GM21390 (cell line): ENCODE results near the gene NR2C1.
"Not testable (repeated sequence)": the region's sequence is repeated elsewhere in the genome, so short reads cannot be mapped to it uniquely, and the experiment has no call there.

Source experiments
- ATAC-seq: cut with Tn5 transposase; IDR thresholded peaks from one replicate; pipeline ENCODE4 v1.9.1; 2021; ENCODE audit not compliant: unreplicated experiment

Gene NR2C1

GRCh38 chr12:95003213-95003920, 70.1 kb downstream of the NR2C1 start, which contains the start of gene NDUFA12:
NDUFA12 (minus strand) TSS chr12:95003697; CDS start chr12:95003680, 17 bp downstream.
- ATAC-seq = peak; percentile 99

GRCh38 chr12:95002754-95003153, 70.7 kb downstream of the NR2C1 start:
- no peak for ATAC-seq

- ATAC-seq = no peak
Measured at GRCh38 chr12:94998326-94998725, 75.1 kb downstream of the NR2C1 start.

- ATAC-seq = no peak
Measured at GRCh38 chr12:94997726-94998125, 75.7 kb downstream of the NR2C1 start.

GRCh38 chr12:94997061-94997460, 76.4 kb downstream of the NR2C1 start:
- no peak for ATAC-seq

- ATAC-seq = no peak
Measured at GRCh38 chr12:94994312-94994711, 79.1 kb downstream of the NR2C1 start.

- ATAC-seq = not testable (repeated sequence)
Measured at GRCh38 chr12:94993855-94994254, 79.6 kb downstream of the NR2C1 start.

GRCh38 chr12:94990222-94990621, 83.2 kb downstream of the NR2C1 start:
- ATAC-seq = no peak

- ATAC-seq = no peak
Measured at GRCh38 chr12:94988471-94988870, 84.9 kb downstream of the NR2C1 start.

GRCh38 chr12:94987801-94988200, 85.6 kb downstream of the NR2C1 start:
- ATAC-seq = no peak

GRCh38 chr12:94987076-94987669, 86.2 kb downstream of the NR2C1 start:
- ATAC-seq = no peak

- ATAC-seq = not testable (repeated sequence)
Measured at GRCh38 chr12:94985099-94985498, 88.3 kb downstream of the NR2C1 start.

GRCh38 chr12:94983321-94983720, 90.1 kb downstream of the NR2C1 start:
- ATAC-seq = no peak

GRCh38 chr12:94982456-94982855, 91.0 kb downstream of the NR2C1 start:
- no peak for ATAC-seq

GRCh38 chr12:94980577-94980976, 92.8 kb downstream of the NR2C1 start:
- ATAC-seq = no peak

- ATAC-seq = no peak
Measured at GRCh38 chr12:94979941-94980340, 93.5 kb downstream of the NR2C1 start.

GRCh38 chr12:94977766-94978468, 95.5 kb downstream of the NR2C1 start:
- ATAC-seq = no peak

- ATAC-seq = no peak
Measured at GRCh38 chr12:94973221-94973620, 100.2 kb downstream of the NR2C1 start.

GRCh38 chr12:94972795-94973194, 100.6 kb downstream of the NR2C1 start:
- no peak for ATAC-seq

- no peak for ATAC-seq
Measured at GRCh38 chr12:94971923-94972322, 101.5 kb downstream of the NR2C1 start.

GRCh38 chr12:94970560-94970959, 102.9 kb downstream of the NR2C1 start:
- no peak for ATAC-seq
